ENCODE results near the gene ZNF366. TPM values are rescaled to one million over a fixed set of nuclear protein-coding genes. Genes with fewer than 3 reads are reported as not detected.

ZNF366 gene
- total RNA-seq, 1 experiment from 2014 or later: not detected

DNA sequence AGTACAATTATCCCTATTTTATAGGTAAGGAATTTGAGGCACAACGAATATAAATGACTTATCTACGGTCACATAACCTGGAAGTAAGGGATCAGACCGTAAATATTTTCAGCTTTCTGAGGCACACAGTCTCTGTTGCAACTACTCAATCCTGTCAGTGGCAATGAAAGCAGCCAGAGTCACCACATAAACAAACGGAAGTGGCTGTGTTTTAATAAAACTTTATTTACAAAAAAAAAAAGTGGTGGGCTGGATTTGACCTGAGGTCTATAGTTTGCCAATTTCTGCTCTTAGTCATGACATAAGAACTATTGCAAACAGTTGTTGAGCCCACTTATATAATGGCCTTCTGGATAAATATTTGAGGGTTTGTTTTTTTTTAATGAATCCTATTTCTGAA is 29.6 kb downstream of the ZNF366 start:
- Mint-ChIP-seq H3K4me1 (ENCODE audit: insufficient read depth, unreplicated experiment) (peaks cover 25% of the 10 kb centered on the region), H3K27ac (ENCODE audit: low read depth, unreplicated experiment) (no peak overlapping the region), H3K9me3 (ENCODE audit: unreplicated experiment) (no peaks in the 10 kb centered on the region), H3K4me3 (ENCODE audit: unreplicated experiment) (no peak overlapping the region), H3K36me3 (ENCODE audit: insufficient read depth, unreplicated experiment) (no peaks in the 10 kb centered on the region), H3K27me3 (ENCODE audit: insufficient read depth, unreplicated experiment) (no peaks in the 10 kb centered on the region)
- intact Hi-C loops (cut with micrococcal nuclease): no loop called here
- no TSS peak for BruUV-seq (replicated peaks)
- POLR2A ChIA-PET: interaction anchor here (0.6 to 2.2 kb wide), 7 partner anchors 9 to 961 kb away, joined by 3 to 6 read pairs (median 3); no protein-coding TSS in a partner anchor
- CTCF ChIA-PET: interaction anchor here (0.8 to 1.4 kb wide), 2 partner anchors 47 to 121 kb away, joined by 5 to 6 read pairs; no protein-coding TSS in a partner anchor
- no peak for DNase-seq (ENCODE audit: unreplicated experiment)
- TF ChIP-seq, protein P1, sequence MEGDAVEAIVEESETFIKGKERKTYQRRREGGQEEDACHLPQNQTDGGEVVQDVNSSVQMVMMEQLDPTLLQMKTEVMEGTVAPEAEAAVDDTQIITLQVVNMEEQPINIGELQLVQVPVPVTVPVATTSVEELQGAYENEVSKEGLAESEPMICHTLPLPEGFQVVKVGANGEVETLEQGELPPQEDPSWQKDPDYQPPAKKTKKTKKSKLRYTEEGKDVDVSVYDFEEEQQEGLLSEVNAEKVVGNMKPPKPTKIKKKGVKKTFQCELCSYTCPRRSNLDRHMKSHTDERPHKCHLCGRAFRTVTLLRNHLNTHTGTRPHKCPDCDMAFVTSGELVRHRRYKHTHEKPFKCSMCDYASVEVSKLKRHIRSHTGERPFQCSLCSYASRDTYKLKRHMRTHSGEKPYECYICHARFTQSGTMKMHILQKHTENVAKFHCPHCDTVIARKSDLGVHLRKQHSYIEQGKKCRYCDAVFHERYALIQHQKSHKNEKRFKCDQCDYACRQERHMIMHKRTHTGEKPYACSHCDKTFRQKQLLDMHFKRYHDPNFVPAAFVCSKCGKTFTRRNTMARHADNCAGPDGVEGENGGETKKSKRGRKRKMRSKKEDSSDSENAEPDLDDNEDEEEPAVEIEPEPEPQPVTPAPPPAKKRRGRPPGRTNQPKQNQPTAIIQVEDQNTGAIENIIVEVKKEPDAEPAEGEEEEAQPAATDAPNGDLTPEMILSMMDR (IDR thresholded peaks at IDR 0.05; ENCODE audit: unreplicated experiment): no peak

GRCh38 chr5:72477176-72477575 is 30.0 kb downstream of the ZNF366 start:
- no TSS peak for BruUV-seq (replicated peaks)
- no peak overlapping the region for H3K4me3 Mint-ChIP-seq (ENCODE audit: unreplicated experiment)
- H3K4me1 Mint-ChIP-seq (ENCODE audit: insufficient read depth, unreplicated experiment): peaks cover 30% of the 10 kb centered on the region
- intact Hi-C loops (cut with micrococcal nuclease): no loop called here
- H3K36me3 Mint-ChIP-seq (ENCODE audit: insufficient read depth, unreplicated experiment): no peaks in the 10 kb centered on the region
- no peaks in the 10 kb centered on the region for H3K9me3 Mint-ChIP-seq (ENCODE audit: unreplicated experiment)
- H3K27me3 Mint-ChIP-seq (ENCODE audit: insufficient read depth, unreplicated experiment): no peaks in the 10 kb centered on the region
- DNase-seq (ENCODE audit: unreplicated experiment): no peak
- H3K27ac Mint-ChIP-seq (ENCODE audit: low read depth, unreplicated experiment): no peak overlapping the region
- TF ChIP-seq, protein P1 (IDR thresholded peaks at IDR 0.05; ENCODE audit: unreplicated experiment): no peak
- ChIA-PET CTCF (interaction anchor here (1.0 to 1.4 kb wide), 2 partner anchors 48 to 145 kb away, joined by 3 to 6 read pairs; no protein-coding TSS in a partner anchor), POLR2A (interaction anchor here (0.6 to 2.2 kb wide), 5 partner anchors 9 to 962 kb away, joined by 3 to 6 read pairs (median 3); no protein-coding TSS in a partner anchor)

- intact Hi-C loops (cut with micrococcal nuclease): no loop called here
- TF ChIP-seq, protein P1 (IDR thresholded peaks at IDR 0.05; ENCODE audit: unreplicated experiment): no peak
- no peak for DNase-seq (ENCODE audit: unreplicated experiment)
- Mint-ChIP-seq H3K4me3 (ENCODE audit: unreplicated experiment) (no peak overlapping the region), H3K9me3 (ENCODE audit: unreplicated experiment) (no peaks in the 10 kb centered on the region), H3K27ac (ENCODE audit: low read depth, unreplicated experiment) (no peak overlapping the region), H3K36me3 (ENCODE audit: insufficient read depth, unreplicated experiment) (no peaks in the 10 kb centered on the region), H3K4me1 (ENCODE audit: insufficient read depth, unreplicated experiment) (peaks cover 33% of the 10 kb centered on the region), H3K27me3 (ENCODE audit: insufficient read depth, unreplicated experiment) (no peaks in the 10 kb centered on the region)
- no TSS peak for BruUV-seq (replicated peaks)
- POLR2A ChIA-PET: interaction anchor here (1.0 to 2.2 kb wide), 4 partner anchors 9 to 47 kb away, joined by 3 to 6 read pairs (median 3); no protein-coding TSS in a partner anchor
- CTCF ChIA-PET: interaction anchor here (1.0 to 1.4 kb wide), 2 partner anchors 48 to 145 kb away, joined by 3 to 6 read pairs; no protein-coding TSS in a partner anchor
Measured at GRCh38 chr5:72476721-72477120, 30.5 kb downstream of the ZNF366 start.

DNA sequence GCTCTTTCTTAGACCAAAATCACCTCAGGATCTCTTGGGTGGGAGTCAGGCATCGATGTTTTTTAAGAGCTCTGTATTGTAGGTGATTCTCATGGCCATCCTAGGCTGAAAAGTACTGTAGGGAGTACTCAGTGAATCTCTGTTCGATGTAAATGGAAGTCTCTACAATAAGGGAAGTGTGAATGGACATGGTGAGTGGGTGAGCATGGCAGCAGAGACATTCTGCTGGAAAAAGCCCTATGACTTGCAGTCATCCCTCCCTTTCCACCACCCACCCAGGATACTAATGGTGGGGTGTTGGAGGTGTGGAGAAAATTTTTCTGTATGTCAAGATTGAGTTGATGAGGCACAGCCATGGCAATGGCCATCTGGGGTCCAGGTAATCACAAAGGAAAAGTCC is 30.9 kb downstream of the ZNF366 start:
- POLR2A ChIA-PET: interaction anchor here (2.2 kb wide), 1 partner anchor 10 kb away, joined by 6 read pairs; no protein-coding TSS in a partner anchor
- Mint-ChIP-seq H3K4me3 (ENCODE audit: unreplicated experiment) (no peak overlapping the region), H3K36me3 (ENCODE audit: insufficient read depth, unreplicated experiment) (no peaks in the 10 kb centered on the region), H3K4me1 (ENCODE audit: insufficient read depth, unreplicated experiment) (peaks cover 36% of the 10 kb centered on the region), H3K9me3 (ENCODE audit: unreplicated experiment) (no peaks in the 10 kb centered on the region), H3K27ac (ENCODE audit: low read depth, unreplicated experiment) (no peak overlapping the region), H3K27me3 (ENCODE audit: insufficient read depth, unreplicated experiment) (no peaks in the 10 kb centered on the region)
- BruUV-seq (replicated peaks): no TSS peak
- intact Hi-C loops (cut with micrococcal nuclease): no loop called here
- CTCF ChIA-PET: interaction anchor here (1.0 to 1.4 kb wide), 2 partner anchors 49 to 146 kb away, joined by 3 to 6 read pairs; no protein-coding TSS in a partner anchor
- TF ChIP-seq, protein P1 (IDR thresholded peaks at IDR 0.05; ENCODE audit: unreplicated experiment): no peak
- DNase-seq (ENCODE audit: unreplicated experiment): no peak
